ACHN (cell line): Measurements from ENCODE around the gene DHPS.
A peak's percentile ranks its signal among the peaks of the same experiment; 100 is the strongest.
"Not testable (repeated sequence)": the region's sequence is repeated elsewhere in the genome, so short reads cannot be mapped to it uniquely, and the experiment has no call there.

ENCODE experiments used
- DNase-seq: peaks from one replicate; pipeline ENCODE4 v3.0.0-alpha.2; 2015
- in situ Hi-C: cut with HindIII; loops from 2 replicates; pipeline ENCODE4 v1.10.0; 2017; ENCODE audit warnings: low sequenced_read_pairs, low pct_ligation_motif_present, low pct_unique_long_range_greater_than_20kb

The DHPS gene

DNA sequence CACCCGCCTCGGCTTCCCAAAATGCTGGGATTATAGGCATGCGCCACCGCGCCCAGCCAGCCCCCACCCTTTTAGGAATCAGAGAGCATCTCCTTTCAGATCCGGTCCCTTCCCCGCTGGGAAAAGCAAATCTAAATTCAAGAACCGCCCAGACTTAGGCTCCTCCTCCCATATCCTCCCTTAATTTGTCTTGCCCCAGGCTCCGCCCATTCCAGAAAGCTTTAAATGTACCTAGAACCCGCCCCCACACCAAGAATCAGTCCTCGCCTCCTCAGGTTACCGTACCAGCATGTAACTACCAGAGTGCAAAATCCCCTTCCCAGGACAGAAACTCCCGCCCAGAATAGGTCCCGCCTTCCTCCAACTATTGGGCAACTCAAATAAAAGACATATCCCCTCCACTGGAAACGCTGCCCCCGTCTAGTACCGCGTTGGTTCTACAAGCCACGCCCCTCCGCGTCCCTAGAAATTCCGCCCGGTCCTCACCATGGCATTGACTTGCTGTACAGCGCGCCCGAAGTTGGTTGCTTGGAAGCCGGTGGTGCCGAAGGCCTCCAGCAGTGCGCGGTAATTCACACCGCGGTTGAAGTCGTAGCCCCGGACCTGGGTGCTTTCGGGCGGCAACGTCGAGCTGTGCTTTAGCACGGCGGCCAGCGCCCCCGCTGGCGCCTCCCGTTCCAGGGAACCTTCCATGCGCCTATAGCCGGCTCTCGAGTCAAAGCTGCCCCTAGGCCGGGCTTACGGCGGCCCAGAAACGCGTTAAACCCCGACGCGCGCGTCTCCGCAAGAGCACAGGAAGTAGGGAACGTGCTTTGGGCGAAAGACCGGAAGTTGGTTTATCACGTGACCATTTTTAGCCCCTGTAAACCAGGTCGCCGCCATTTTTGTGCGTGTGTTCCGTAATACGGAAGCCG lies at the start of gene DHPS:
DHPS (minus strand) TSS at position 807 of the 914 bp plus-strand sequence; CDS start at position 693, 114 bp downstream.
- in situ Hi-C loops: no loop called here

DNA sequence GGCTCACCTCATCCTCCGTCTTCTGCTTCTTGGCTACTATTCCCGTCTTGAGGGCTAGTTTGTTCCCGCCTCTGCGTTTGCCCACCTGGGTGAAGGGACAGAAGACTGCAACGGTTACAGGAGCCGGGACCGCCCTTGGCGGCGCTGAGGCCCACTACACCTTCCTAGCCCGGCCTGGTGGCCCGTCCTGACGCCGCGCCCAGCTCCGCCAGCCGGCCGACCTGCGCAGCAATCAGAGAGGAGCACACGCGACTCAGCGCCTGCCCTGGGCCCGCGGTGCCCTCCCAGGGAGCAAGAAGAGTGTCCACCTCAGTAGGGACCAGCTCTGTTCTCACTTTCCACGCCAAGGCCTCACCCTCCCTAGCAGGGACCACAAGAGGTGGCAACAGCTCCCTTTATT lies 49.7 kb upstream of the DHPS start:
- in situ Hi-C loops: no loop called here
- no peak for DNase-seq

More for the DNA sequence above, at the start of gene DHPS:
- peak; percentile 94 for DNase-seq

GRCh38 chr19:12730064-12730463 lies 48.4 kb upstream of the DHPS start:
- in situ Hi-C loops: no loop called here
- no peak for DNase-seq

GRCh38 chr19:12727745-12728433 lies 46.2 kb upstream of the DHPS start:
- in situ Hi-C loops: no loop called here

DNA sequence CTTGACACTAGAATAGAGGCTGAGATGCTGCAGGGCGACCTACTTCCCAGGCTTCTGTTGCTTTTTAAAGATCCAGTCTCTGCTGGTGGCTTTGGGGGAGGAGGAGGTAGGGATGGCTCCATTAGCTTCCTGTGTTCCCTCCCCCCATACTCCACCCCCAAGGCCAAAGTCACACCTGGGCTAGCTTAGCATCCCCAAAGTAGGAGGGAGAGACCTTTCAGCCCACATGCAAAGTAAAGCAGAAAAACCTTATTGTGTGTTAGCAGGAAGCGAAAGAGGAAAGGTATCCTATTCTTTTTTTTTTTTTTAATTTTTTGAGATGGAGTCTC lies 45.3 kb upstream of the DHPS start:
- in situ Hi-C loops: no loop called here
- no peak for DNase-seq

More at GRCh38 chr19:12727745-12728433, 46.2 kb upstream of the DHPS start:
- DNase-seq: no peak

- in situ Hi-C loops, DNase-seq: not testable (repeated sequence)
These were observed 43.9 kb upstream of the DHPS start for GRCh38 chr19:12725612-12726011.

DNA sequence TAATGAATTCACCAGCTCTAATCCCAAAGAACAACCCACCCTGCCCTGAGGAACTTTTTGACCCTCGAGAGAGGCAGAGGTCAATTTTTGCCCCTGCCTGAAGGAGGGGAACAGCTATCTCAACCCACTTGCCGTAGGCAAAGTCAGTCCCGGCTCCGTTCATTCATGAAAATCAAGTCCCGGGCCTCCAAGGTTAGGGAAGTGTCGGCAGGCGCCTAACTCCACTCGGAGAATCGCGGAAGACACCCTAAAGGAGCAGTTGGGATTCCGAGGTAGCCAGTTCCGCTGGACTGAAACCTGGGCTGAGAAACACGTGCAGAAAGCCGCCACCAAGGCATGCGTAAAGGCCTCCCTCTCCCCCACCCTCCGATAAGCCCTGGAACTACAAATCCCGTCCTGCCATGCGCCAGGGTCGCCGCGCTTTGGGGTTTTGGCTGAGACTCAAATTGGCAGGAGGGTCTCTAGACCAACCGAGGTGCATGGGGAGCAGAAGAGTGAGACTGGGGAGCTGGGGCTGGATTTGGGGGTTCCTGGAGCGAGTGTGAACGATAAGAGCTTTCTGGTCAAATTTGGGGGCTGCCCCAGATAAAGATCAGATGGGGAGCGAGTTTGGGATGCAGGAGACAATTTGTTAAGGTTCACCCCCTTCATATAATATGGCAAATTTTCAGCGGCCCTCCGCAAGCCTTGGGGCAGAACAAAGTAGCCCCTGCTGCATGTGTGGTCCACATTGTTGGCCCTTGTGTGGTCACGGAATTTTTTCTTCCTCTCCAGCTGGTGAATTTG lies 42.2 kb upstream of the DHPS start, which contains the start of gene TNPO2:
TNPO2 (minus strand) TSS at position 292 of the 786 bp plus-strand sequence. CDS start 2,955 bp downstream, outside the sequence.
- in situ Hi-C loops: no loop called here
- DNase-seq: peak; percentile 67

DNA sequence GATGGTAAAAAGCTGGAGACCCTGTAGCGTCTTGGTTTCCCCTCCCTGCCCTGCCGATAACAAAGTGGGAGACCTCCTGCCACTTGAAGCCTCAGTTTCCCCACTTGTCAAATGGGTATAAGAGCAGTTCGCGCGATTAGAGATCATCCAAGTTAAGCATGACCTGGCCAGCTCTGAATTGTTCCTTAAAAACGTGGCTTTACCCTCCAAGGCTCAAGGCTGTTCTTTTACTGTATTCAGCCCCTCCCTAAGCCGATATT lies 41.6 kb upstream of the DHPS start:
- in situ Hi-C loops: no loop called here
- peak; percentile 32 for DNase-seq

DNA sequence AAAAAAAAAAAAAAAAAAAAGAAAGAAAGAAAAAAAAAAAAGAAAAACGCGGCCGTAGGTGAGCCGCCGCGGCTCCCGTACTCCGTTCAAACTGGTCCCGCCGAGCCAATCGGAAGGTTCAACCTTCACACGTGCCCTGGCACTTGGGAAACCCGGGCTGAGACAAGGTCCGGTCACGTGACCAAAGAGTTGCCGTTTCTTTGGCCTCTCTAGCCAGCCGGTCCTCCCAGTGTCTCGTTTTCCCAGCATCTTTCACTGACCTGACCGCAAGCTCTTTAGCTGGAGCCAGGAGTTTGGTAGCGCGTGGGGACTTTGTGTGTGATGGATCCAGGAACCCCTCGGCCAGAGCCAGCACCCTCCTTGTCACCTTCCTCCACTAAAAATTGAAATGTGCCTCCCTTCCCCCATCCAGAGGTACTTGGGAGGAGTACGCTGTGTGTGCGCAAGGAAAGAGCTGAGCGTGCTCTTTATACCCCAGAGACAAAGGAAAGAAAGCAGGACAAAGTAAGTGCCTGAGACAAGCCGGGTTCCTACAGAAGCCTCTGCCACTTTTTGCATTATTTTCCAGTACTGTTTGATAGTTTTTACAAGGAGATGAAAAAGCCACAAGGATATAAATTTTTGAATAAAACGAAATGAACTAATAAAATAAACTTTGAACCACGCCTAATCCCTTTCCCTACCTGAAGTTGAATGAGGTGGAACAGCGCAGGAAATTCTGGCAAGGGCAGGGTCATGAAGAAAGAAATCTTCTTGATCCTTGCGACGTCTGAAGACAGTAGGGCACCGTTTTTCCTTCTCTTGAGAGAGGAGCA lies 41.1 kb upstream of the DHPS start:
- in situ Hi-C loops: no loop called here
- peak; percentile 98 for DNase-seq

DNA sequence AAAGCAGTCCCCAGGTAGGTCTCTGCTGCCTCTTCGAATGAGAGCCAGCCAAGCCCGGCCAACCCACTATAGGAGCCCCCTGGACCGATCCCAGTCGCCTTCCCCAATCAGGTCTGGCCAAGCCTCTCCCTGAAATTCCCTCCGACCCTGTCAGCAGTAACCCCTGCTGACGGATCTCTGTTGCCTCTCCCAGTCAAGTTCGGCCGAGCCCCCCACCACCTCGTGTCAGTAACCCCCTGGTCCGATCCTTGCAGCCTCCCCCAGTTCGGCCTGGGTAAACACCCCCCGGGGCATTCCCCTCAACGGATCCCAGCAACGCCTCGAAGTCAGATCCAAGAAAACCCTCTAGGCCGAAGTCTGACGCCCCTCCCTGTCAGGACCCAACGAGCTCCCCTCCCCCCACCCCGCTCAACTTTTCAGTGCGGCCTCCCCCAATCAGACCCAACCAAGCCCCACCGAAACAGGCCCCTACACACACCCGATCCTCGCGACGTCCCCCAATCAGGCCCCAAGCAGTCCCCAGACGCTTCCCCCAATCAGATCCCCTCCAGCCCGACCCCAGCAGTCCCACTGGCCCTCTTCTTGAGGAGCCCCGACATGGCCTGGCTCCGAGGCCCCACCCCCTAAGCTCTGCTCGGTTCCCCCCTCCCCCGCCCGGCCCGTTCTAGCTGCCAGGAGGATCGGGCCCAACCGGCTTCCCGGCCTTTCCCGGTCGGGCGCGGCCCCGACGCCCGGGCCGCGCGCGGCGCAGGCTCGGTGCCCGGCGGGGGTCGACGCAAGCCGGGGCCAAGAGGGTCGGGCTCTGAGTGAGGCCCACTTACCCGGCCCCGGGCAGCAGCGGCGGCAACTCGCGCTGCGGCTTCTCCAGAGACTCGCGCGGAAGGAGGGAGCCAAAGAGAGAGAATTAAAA lies 40.2 kb upstream of the DHPS start:
- peak; percentile 47 for DNase-seq
- in situ Hi-C loops: no loop called here

DNA sequence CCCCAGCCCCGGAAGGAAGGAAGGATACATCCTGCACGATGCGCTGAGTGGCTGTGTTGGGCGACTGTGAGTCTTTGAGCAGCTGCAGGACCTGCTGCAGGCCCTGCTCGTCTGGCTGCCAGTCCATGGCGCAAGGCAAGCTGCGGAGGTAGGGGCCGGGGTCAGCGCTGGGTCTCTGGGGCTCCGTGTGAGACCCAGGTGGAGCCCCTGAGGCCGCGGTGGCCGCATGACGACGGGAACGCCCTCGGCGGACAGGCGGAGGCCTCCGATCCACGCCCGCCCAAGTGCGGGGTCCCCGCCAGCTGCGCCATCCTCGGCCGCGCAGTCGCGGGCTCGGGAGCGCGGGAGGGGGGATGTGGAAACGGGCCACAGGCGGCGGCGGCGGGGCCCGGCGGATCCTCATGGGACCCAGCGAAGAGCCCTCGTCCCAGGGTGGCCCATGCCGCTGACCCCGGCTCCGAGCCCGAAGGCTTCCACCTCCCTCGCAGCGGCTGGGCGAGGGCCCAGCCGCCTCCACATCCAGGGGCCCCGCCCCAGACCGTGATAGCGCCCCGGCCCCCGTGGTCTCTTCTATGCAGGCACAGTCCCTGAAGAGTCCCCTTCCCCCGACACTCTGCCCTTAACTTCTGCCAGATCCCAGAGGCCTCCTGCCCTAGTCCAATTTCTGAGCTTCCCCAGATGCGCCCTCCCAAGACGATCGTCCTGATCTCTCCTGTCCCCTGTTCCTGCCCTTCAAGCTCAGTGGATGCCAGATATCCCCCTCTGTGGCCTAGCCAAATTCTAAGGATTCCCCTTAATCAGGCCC lies 39.4 kb upstream of the DHPS start:
- no peak for DNase-seq
- in situ Hi-C loops: no loop called here

GRCh38 chr19:12720296-12720695 lies 38.6 kb upstream of the DHPS start:
- no peak for DNase-seq
- in situ Hi-C loops: no loop called here

DNA sequence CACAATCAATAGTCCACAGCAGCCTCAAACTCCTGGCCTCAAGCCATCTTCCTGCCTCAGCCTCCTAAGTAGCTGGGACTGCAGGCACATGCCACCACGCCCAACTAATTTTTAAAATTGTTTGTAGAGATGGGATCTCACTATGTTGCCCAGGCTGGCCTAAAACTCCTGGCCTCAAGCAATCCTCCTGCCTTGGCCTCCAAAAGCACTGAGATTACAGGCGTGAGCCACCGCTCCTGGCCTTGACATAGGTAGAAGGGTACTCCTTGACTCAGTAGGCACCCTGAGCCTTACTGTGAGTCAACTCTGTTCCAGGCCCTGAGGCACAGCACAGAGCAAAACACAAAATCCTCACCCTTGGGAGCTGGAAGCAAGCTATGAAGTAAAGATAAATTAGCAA lies 34.2 kb upstream of the DHPS start:
- DNase-seq: no peak

GRCh38 chr19:12715102-12715501 lies 33.4 kb upstream of the DHPS start:
- no peak for DNase-seq
- in situ Hi-C loops: no loop called here

More for the DNA sequence above, 34.2 kb upstream of the DHPS start:
- in situ Hi-C loops: no loop called here

GRCh38 chr19:12713304-12713703 lies 31.6 kb upstream of the DHPS start:
- DNase-seq, in situ Hi-C loops: not testable (repeated sequence)

DNA sequence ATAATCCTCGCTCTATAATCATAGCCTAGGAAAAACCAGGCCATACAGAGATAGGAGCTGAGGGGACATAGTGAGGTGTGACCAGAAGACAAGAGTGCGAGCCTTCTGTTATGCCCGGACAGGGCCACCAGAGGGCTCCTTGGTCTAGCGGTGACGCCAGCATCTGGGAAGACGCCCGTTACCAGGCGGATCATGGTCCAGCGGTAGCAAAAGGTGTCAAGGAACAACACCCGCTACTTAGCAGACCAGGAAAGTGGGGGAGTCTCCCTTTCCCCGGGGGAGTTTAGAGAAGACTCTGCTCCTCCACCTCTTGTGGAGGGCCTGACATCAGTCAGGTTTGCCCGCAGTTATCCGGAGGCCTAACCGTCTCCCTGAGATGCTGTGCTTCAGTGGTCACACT lies 30.4 kb upstream of the DHPS start:
- in situ Hi-C loops, DNase-seq: not testable (repeated sequence)

DNA sequence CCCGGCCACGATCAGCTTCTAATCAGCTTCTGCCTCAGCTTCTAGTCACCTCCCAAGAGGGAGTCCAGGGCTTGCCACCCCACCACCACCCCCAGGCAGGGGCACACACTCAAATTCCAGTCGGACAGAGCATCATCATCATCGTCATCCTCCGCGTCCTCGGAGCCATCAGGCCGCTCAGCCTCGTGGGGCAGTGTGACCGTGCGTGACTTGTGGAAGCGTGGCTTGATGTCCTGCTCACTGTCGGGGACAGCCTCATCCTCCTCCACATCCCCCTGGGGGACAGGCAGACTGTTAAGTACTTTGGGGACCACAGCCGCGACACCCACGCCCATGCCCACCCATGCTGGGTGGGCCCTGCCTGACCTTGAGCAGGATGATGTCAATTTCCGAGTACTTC lies 29.5 kb upstream of the DHPS start:
- no peak for DNase-seq
- in situ Hi-C loops: no loop called here
